Keratinocyte (primary cell): Measurements from ENCODE around the gene DIDO1. TPM values are rescaled to one million over a fixed set of nuclear protein-coding genes. Genes with fewer than 3 reads are reported as not detected.

Experiments
- DNase-seq: peaks from one replicate; pipeline ENCODE4 v3.0.0-alpha.2; 2011; ENCODE audit warnings: low read depth, missing footprints, low spot score
- FAIRE-seq: peaks from 2 replicates; lab custom pipeline; 2011; peaks lifted over from hg19 to GRCh38; lab: Jason Lieb, UNC
- H2AFZ ChIP-seq: 2 replicates; pipeline ENCODE4 v1.6.0; 2012; ENCODE audit warnings: low read length, control low read depth, inconsistent platforms; ENCODE audit not compliant: control insufficient read depth
- H3K27ac ChIP-seq: 2 replicates; pipeline ENCODE4 v1.5.1; 2011; ENCODE audit warnings: low read length; ENCODE audit not compliant: control insufficient read depth, insufficient read depth
- H3K27me3 ChIP-seq: 3 replicates; pipeline ENCODE4 v1.6.0; 2011; ENCODE audit warnings: low read length; ENCODE audit not compliant: control insufficient read depth, insufficient read depth; ENCODE audit errors: extremely low read depth
- H3K36me3 ChIP-seq, 2 experiments: 2 replicates in 1 of 2; 3 replicates in 1 of 2; pipeline ENCODE4 v1.5.1; 2011; ENCODE audit warnings: low read length in 2 of 2, mild to moderate bottlenecking in 1 of 2; ENCODE audit not compliant: control insufficient read depth in 2 of 2, insufficient read depth in 2 of 2; ENCODE audit errors: extremely low read depth in 1 of 2
- H3K4me1 ChIP-seq: 3 replicates; pipeline ENCODE4 v1.5.1; 2011; ENCODE audit warnings: low read length; ENCODE audit not compliant: control insufficient read depth, insufficient read depth; ENCODE audit errors: extremely low read depth
- H3K4me2 ChIP-seq: 3 replicates; pipeline ENCODE4 v1.6.0; 2011; ENCODE audit warnings: low read depth, low read length; ENCODE audit not compliant: control insufficient read depth, insufficient read depth; ENCODE audit errors: extremely low read depth
- H3K4me3 ChIP-seq, 3 experiments: fragments of 200-600 bp in 1 of 3; sonication (generic) in 1 of 3; 2 replicates in 2 of 3; 3 replicates in 1 of 3; pipeline ENCODE4 v1.5.1; 2011 to 2016; ENCODE audit warnings: low read length in 3 of 3, mild to moderate bottlenecking in 3 of 3, control low read depth in 2 of 3, inconsistent platforms in 1 of 3, low read depth in 1 of 3, mixed read lengths in 1 of 3, mixed run types in 1 of 3, moderate library complexity in 1 of 3; ENCODE audit not compliant: control insufficient read depth in 2 of 3, insufficient read depth in 2 of 3; ENCODE audit errors: extremely low read depth in 1 of 3
- H3K79me2 ChIP-seq: 2 replicates; pipeline ENCODE4 v1.6.0; 2012; ENCODE audit warnings: low read length; ENCODE audit not compliant: control insufficient read depth, insufficient read depth
- H3K9ac ChIP-seq: 3 replicates; pipeline ENCODE4 v1.6.0; 2011; ENCODE audit warnings: low read length; ENCODE audit not compliant: control insufficient read depth, insufficient read depth; ENCODE audit errors: extremely low read depth
- H3K9me1 ChIP-seq: 3 replicates; pipeline ENCODE4 v1.6.0; 2011; ENCODE audit warnings: low read length; ENCODE audit not compliant: control insufficient read depth, insufficient read depth; ENCODE audit errors: extremely low read depth
- H3K9me3 ChIP-seq: 2 replicates; pipeline ENCODE4 v1.5.1; 2012; ENCODE audit warnings: low read depth, low read length; ENCODE audit not compliant: control insufficient read depth
- H4K20me1 ChIP-seq: 3 replicates; pipeline ENCODE4 v1.6.0; 2011; ENCODE audit warnings: low read length; ENCODE audit not compliant: control insufficient read depth, insufficient read depth; ENCODE audit errors: extremely low read depth
- EZH2 ChIP-seq: IDR thresholded peaks from one replicate; pipeline ENCODE4 v1.6.1; 2012; ENCODE audit warnings: inconsistent platforms, mild to moderate bottlenecking, low read length, moderate library complexity
- dilution Hi-C: fragments of 300-500 bp; cut with MboI; formaldehyde crosslinking; loops from one replicate; pipeline ENCODE4 v1.7.0; 2020; ENCODE audit warnings: low sequenced_read_pairs; ENCODE audit not compliant: extremely low pct_ligation_motif_present
- polyA plus RNA-seq, 5 experiments: library from polyadenylated mRNA; depleted of rRNA in 3 of 5; stranded (reverse) in 3 of 5; stranded (forward) in 1 of 5; unstranded in 1 of 5; fragments of >200 nt; gene quantifications; 1 replicate in 1 of 5; 2 replicates in 3 of 5; 3 replicates in 1 of 5; pipeline versions ENCODE4 v1.2.1 to v1.2.3, GENCODE V29; 2011 to 2012; ENCODE audit warnings: missing spikeins in 2 of 5, low read depth in 1 of 5, low replicate concordance in 1 of 5
- TF ChIP-seq, protein P1 (sequence below), 3 experiments: IDR thresholded peaks in 1 of 3; conservative IDR thresholded peaks in 1 of 3; optimal IDR thresholded peaks in 1 of 3; 2 replicates in 2 of 3; 3 replicates in 1 of 3; pipeline versions ENCODE3 to v1.5.1; 2011; ENCODE audit warnings: low read length in 3 of 3, mild to moderate bottlenecking in 3 of 3, moderate library complexity in 2 of 3, control low read depth in 1 of 3, inconsistent platforms in 1 of 3; ENCODE audit not compliant: insufficient read depth in 2 of 3; ENCODE audit errors: extremely low read depth in 1 of 3

DIDO1 gene
- polyA plus RNA-seq, 1 donor (not counting 4 experiments of a cell fraction or from before 2014, with no cell fraction given) = 14.2 TPM

- H3K27ac ChIP-seq = no peak overlapping the region
- peaks cover 7% of the 10 kb centered on the region for H4K20me1 ChIP-seq
- H3K4me2 ChIP-seq = no peak overlapping the region
- no peaks in the 10 kb centered on the region for H3K9me3 ChIP-seq
- peaks cover 25 to 30% of the 10 kb centered on the region in 2 experiments for H3K36me3 ChIP-seq
- TF ChIP-seq EZH2 = no peak
- TF ChIP-seq, protein P1, sequence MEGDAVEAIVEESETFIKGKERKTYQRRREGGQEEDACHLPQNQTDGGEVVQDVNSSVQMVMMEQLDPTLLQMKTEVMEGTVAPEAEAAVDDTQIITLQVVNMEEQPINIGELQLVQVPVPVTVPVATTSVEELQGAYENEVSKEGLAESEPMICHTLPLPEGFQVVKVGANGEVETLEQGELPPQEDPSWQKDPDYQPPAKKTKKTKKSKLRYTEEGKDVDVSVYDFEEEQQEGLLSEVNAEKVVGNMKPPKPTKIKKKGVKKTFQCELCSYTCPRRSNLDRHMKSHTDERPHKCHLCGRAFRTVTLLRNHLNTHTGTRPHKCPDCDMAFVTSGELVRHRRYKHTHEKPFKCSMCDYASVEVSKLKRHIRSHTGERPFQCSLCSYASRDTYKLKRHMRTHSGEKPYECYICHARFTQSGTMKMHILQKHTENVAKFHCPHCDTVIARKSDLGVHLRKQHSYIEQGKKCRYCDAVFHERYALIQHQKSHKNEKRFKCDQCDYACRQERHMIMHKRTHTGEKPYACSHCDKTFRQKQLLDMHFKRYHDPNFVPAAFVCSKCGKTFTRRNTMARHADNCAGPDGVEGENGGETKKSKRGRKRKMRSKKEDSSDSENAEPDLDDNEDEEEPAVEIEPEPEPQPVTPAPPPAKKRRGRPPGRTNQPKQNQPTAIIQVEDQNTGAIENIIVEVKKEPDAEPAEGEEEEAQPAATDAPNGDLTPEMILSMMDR (optimal IDR thresholded peaks at IDR 0.05 in 1 of 3, IDR thresholded peaks at IDR 0.05 in 1 of 3, conservative IDR thresholded peaks at IDR 0.05 in 1 of 3; ENCODE audit: extremely low read depth in 1 of 3, insufficient read depth in 2 of 3, low read length in 3 of 3) = no peak
- dilution Hi-C loops = no loop called here
- no peak overlapping the region for H3K4me3 ChIP-seq
- FAIRE-seq (no peak), DNase-seq (no peak)
- H3K9me1 ChIP-seq = no peaks in the 10 kb centered on the region
- H3K9ac ChIP-seq = no peak overlapping the region
- H2AFZ ChIP-seq = no peak overlapping the region
- no peaks in the 10 kb centered on the region for H3K79me2 ChIP-seq
- H3K27me3 ChIP-seq = no peaks in the 10 kb centered on the region
- peaks cover 43% of the 10 kb centered on the region for H3K4me1 ChIP-seq
These were observed 29.8 kb downstream of the DIDO1 start for GRCh38 chr20:62896526-62896925.

DNA sequence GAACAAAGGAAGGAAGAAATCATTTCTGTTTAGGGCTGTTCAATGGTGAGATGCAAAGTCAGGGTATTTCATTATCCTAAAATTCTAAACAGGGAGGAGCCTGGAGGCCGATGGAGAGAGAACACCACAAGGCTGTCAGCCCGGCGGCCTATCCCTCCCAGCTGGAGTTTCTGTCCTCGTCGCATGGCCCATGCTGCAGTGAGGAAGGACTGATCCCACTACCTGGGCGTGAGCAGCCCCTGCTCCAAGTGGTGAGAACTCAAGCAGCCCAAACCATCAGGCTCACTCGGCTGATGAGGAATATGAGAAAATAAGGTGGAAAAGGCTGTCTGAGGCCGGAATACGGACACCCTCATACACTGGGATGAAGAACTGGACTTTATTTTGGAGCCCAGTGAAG, 30.8 kb downstream of the DIDO1 start:
- DNase-seq (no peak), FAIRE-seq (no peak)
- no peak overlapping the region for H3K4me3 ChIP-seq
- peaks cover 5% of the 10 kb centered on the region for H4K20me1 ChIP-seq
- peaks cover 29 to 33% of the 10 kb centered on the region in 2 experiments for H3K36me3 ChIP-seq
- H3K79me2 ChIP-seq = no peaks in the 10 kb centered on the region
- TF ChIP-seq EZH2 = no peak
- TF ChIP-seq, protein P1 (optimal IDR thresholded peaks at IDR 0.05 in 1 of 3, IDR thresholded peaks at IDR 0.05 in 1 of 3, conservative IDR thresholded peaks at IDR 0.05 in 1 of 3; ENCODE audit: extremely low read depth in 1 of 3, insufficient read depth in 2 of 3, low read length in 3 of 3) = no peak
- H3K4me1 ChIP-seq = peaks cover 35% of the 10 kb centered on the region
- no peak overlapping the region for H3K4me2 ChIP-seq
- H3K27me3 ChIP-seq = no peaks in the 10 kb centered on the region
- H3K9me1 ChIP-seq = no peaks in the 10 kb centered on the region
- no peaks in the 10 kb centered on the region for H3K9me3 ChIP-seq
- H2AFZ ChIP-seq = no peak overlapping the region
- dilution Hi-C loops = no loop called here
- no peak overlapping the region for H3K27ac ChIP-seq
- H3K9ac ChIP-seq = no peak overlapping the region
